H54 (cell line): ENCODE data around the gene NUP37.

Experiments used
- DNase-seq: peaks from one replicate; pipeline ENCODE4 v3.0.0; 2011; ENCODE audit warnings: low spot score, mixed read lengths; ENCODE audit not compliant: insufficient read length
- FAIRE-seq: peaks from 3 replicates; lab custom pipeline; 2011; peaks lifted over from hg19 to GRCh38; lab: Jason Lieb, UNC
- POLR2A ChIP-seq: IDR thresholded peaks from 2 replicates; pipeline ENCODE4 v1.6.1; 2011; ENCODE audit warnings: low read depth, mild to moderate bottlenecking, low read length

Gene NUP37

GRCh38 chr12:102026728-102027127 is 93.2 kb downstream of the NUP37 start:
- TF ChIP-seq POLR2A, result no peak

GRCh38 chr12:102024765-102025164 is 95.1 kb downstream of the NUP37 start:
- FAIRE-seq (no peak), DNase-seq (no peak)
- TF ChIP-seq POLR2A, result no peak

More at GRCh38 chr12:102026728-102027127, 93.2 kb downstream of the NUP37 start:
- FAIRE-seq, result peak; percentile 77
- DNase-seq, result no peak

GRCh38 chr12:102023343-102023930 is 96.5 kb downstream of the NUP37 start:
- FAIRE-seq, result no peak
- TF ChIP-seq POLR2A, result no peak
- no peak for DNase-seq
